NCI-H146 treated with DMSO at 0.1 percent for 48 hours (cell line): ENCODE measurements around the gene TAF1B.
"Not testable (repeated sequence)": the region's sequence is repeated elsewhere in the genome, so short reads cannot be mapped to it uniquely, and the experiment has no call there.

ENCODE experiments used
- DNase-seq: peaks from one replicate; lab custom pipeline; 2025; ENCODE audit not compliant: unreplicated experiment; lab: John Stamatoyannopoulos, UW

Gene TAF1B

DNA sequence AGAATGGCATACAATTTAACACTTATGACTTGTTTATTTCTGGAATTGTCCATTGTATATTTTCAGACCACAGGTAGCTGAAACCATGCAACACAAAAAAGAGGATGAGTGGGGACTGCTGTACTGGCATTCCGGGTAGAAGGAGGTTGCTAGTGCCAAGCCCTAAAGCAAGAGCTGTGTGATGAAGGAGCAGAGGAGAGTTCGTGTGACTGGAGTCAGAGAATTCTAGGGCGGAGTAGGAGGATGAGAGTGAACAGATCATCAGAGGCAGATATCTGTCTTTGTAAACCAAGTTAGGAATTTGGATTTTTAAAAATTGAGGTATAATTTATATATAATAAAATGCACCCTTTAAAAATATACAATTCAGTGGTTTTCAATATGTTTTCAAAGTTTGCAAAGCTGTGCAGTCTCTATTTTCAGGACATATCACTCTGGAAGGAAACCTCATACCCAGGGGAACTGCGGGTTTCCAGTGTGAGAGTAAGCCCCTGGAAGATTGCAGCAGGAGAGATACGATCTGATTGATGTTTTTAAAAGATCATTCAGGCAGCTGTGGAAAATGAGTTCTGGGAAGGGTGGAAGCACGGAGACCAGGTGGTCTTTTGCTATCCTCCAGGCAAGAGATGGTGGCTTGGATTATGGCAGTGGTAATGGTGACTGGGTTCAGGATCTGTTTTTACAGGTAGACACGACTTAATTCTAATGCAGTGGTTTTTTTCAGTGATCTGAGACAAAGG is 36.4 kb downstream of the TAF1B start:
- no peak for DNase-seq

DNA sequence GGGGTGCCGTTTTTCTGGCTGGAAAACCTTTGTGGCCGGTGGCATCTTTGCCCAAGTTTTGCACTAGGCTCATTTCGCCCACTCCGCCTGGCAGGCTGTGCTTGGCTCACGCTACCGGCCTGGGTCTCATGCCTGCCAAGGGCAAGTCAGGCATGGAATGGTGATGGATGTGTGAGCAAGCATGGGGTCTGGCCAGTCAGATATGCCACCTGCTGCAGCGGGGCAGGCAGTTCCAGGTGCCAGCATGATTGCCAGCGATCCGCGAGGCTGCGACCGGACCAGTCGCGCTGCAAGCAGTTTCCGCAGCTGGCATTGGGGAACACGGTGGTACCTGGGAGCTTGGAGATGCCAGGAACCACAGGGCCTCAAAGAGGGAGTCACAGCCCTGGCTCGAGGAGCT is 40.6 kb downstream of the TAF1B start:
- no peak for DNase-seq

DNA sequence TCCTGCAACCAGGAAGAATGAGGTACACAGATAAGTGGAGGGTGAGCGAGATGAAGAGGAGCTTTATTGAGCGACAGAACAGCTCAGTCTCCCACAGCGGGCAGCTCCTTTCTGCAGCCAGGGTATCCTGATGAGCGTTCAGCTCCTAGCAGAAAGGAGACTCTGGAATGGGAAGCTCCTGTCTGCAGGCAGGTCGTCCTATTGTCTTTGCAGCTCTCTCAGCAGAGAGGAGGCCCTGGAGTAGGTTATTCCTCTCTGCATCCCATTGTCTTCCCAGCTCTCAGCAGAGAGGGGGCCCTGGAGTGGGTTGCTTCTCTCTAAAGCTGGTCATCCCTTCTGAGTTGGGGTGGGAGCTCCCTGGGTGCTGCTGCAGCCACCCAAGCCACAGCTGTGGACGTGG is 41.2 kb downstream of the TAF1B start:
- no peak for DNase-seq

DNA sequence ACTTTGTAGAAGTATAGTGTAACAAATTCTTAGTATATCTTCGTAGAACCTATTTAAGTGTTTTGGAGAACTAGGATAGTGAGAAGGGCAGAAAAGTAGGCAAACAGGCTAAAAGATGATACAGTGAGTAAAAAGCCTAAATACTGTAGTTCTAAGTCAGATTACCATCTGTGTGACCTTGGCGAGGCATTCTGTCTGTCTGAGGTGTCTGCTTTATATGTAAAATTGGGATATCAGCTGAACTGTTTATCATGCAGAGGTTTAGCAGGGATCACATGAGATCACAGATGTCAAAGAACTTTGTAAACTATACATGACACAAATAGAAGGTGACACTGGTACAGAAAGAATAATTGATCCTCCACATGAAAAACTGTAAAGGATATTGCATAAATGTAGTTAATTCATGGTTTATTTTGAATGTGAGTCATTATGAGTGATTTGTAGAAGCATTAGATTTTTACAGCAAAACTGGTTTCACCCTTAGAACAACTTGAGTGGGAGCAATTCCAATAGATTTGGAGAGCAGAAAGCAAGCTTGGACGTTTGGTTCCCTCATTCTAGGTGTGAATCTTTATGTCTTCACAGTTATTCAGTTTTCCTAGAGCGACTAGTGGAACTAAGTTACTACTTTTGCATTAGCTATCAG is 41.9 kb downstream of the TAF1B start:
- DNase-seq = no peak

DNA sequence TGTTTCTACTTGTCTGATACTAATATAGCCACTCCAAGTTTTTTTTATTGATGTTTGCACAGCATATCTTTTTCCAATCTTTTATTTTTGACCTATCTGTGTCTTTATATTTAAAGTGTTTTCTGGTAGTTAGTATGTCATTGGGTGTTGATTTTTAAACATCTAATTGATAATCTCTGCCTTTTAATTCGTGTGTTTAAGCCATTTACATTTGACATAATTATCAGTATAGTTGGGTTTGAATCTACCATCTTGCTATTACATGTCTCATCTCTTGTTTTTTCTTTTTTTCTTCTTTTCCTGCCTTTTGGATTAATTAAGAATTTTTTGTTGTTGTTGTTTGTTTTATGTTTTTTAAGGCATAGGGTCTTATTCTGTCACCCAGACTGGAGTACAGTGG is 44.2 kb downstream of the TAF1B start:
- DNase-seq = no peak

DNA sequence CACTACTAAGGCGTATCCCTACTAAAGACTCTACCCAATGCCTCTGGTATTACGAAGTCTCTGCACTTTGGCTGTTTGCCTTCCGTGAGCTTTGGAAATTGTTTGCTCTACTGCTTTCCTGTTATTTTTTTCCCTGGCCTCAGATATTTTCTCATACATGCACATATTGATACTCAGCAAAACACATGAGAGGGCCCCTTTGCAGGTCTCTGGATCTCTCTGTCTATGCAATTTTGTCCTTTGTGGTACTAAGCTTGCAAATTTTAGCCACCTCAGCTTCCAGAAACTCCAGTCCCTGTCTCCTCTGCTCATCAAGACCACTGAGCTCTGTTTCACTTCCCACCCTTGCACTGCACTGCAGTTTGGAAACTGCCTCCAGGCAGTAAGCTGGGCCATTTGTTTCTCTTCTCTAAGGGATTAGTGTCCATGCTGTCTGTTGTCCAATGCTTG is 46.6 kb downstream of the TAF1B start:
- no peak for DNase-seq

DNA sequence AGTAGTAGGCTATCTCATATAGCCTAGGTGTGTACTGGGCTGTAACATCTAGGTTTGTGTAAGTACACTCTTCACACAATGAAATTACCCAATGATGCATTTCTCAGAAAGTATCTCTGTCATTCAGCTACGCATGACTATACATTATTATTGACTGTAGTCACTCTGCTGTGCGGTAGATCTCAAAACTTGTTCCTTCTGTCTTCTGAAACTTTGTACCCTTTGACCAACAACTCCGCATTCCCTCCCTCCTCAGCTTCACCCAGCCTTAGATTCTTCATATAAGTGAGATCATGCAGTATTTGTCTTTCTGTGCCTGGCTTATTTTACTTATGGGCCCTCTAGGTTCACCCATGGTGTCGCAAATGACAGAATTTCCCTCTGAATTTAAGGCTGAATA is 49.0 kb downstream of the TAF1B start:
- DNase-seq = no peak

DNA sequence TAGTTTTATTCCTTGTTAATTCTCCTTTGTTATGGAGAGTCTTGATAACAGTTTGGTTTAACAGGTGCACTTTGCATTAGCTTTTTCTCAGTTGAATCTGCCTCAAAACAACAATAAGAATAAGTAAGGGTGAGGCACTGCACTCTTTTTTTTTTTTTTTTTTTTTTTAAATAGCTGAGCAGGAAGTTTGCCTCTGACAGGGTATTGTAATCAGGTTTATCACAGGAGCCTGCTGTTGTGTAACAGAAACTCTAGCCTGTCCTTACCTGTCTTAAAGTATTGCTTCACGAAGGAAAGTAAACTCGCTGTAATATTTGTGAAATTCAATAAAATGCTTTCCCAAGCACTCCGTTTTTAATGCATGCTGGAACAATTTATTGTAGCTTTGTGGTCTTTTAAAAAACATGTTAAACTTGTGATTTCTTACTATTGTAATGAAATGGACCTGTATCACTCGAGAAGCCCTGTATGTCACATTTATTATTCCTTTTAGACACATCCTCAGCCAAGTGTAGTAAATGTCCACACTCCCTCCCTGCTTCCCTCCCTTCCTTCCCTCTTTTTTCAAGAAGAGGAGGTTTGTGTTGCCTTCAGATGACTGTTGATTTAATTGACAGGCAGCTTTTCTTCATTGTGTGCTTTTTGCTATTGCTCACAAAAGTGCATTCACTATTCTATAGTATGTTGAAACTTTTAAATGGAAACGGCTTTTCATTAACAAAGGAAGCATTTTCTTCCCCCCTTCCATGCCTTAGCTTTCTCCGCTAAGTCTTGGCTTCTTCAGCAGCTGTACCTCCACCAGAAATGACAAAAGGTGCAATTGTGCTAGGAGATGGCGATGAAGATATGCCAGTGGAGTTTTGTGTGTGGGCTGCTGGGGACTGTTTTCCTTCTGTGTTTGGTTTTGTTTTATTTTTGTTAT is 52.7 kb downstream of the TAF1B start:
- DNase-seq = no peak

DNA sequence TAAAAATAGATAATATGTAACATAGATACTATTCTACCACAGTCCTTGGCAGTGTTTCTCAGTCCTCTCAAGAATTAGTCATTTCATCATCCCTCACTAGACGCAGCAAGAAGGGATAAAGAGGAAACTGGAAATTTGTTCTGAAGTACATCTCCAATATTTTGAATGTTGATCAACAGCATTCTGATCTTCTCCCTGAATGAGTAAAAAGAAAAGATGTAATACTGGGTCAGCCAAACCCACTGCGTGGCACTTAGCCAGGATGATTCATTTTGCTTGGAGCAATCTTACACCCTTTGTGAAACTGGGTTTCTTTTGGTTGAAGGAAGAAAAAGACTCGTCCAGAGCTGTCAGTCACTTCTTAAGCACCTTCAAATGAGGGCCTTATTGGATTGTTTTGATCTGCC is 54.1 kb downstream of the TAF1B start:
- DNase-seq = no peak

DNA sequence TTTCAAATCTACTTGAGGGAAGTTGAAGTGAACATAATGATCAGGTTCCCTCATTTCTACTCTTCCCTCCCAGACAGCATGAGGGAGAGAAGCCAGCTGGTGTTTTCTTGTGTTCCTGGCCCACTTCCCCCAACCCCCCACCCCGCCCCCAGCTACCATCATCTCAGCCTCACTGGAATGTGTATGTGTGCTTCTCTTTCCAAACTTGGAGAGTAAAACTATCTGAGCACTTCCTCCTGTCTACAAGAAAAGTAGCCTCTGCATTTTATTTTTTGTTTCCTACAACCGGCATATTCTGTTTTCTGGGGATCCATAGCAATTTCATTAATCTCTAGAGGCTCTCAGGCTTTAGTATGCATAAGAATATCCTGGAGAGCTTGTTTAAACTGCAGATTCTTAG is 54.6 kb downstream of the TAF1B start:
- DNase-seq = no peak

DNA sequence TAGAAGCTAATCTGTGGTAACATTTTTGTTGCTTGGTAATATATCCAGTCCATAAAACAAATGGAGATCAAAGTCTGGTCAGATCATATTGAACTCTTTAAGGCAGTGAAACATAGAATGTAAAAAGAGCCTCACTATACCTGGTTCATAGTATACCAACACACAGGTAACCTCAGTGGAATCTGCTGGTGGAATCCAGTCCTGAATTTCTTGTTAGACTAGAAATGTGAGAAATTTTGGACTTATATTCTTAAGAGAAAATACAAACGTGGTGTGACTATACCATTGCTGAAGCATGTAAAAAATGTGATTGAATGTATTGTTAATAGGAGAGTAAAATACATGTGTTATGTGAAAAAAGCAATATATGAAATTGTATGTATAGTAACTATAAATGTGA is 62.1 kb downstream of the TAF1B start:
- no peak for DNase-seq

DNA sequence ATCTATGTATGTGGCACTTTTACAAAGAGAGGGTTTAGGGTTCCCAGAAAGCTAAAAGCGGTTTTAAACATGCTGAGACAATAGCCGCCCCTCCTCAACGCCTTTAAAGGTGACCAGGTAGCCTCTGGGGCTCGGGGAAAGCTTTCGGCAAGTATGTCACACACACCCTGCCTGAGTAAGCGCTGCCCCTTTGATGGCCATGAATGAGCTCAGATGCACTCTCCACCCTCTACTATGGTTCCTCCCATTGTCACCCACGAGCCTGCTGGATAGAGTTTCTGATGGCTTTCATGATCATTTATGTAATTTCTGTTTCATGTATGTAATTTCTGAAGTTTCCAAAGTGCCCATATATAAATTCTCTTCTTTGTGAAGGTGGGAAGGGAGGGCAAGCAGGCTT is 64.1 kb downstream of the TAF1B start:
- no peak for DNase-seq

DNA sequence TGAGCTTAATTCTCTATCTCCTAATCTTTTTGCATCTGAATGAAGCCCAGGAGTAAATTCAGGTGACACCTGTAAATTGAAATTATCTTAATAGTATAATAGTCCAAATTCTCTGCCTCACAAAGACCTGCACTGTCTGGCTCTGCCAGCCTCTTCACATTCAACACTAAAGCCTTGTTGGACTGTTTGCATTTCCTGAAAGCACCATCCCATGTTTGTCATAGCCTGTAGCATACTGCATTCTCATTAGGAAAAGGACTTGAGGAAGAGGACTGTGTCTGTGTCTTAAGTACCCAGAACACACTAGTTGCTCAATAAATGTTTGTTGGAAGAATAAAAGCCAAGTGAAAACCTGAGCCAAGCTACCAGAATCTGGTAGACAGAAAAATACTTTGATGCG is 65.4 kb downstream of the TAF1B start:
- no peak for DNase-seq

DNA sequence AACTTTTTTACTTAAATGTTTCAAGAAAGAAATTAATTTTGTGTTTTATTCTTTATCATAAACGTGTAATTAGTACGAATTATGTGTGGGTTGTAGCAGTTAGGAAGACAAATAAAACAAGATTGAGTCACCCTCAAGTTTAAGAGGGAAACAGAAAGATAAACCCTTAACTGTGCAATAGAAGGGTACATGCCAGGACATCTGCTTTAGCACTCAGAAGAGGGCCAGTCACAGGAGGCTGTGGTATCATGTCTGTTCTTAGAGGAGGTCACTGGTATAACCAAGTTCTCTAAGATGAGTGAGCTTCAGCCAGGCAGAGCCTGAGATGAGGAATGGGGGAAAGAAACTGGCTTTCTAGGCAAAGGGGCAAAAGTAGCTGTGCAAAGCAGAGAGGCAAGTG is 65.8 kb downstream of the TAF1B start:
- no peak for DNase-seq

DNA sequence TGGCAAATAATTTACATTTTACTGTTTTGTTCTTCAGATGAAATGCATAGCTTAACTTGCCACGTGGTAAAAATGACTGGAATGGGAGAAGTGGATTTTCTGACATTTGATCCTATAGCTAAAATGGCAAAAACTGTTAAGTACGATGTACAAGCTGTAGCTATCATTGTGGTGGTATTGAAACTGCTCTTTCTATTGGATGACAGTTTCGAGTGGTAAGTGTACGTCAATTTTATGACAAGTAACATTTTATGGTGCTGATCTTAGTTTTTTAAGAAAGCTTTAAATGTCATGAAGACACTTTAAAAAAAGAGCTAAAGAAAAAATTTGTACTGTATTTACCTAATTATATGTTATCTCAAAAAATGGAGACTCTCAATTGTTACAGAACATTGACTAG is 67.4 kb downstream of the TAF1B start:
- no peak for DNase-seq

DNA sequence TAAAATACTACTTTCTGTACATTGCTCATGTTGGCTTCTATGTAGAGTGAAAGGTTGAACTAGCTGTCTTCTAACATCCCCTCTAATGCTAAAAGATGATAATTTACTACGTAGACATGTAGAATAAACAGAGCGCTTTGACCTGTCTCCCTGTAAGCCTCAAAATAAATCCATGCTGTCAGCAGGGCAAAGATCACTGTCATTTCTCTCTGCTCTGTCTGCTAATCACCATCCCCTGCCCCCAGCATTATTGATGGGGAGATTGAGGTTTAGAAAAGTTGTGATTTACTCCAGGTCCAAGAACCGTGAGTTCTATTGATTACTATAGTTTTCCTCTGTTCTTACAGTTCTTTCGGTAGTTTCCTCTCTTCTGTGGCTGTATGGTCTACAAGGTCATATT is 69.2 kb downstream of the TAF1B start:
- DNase-seq = no peak

DNA sequence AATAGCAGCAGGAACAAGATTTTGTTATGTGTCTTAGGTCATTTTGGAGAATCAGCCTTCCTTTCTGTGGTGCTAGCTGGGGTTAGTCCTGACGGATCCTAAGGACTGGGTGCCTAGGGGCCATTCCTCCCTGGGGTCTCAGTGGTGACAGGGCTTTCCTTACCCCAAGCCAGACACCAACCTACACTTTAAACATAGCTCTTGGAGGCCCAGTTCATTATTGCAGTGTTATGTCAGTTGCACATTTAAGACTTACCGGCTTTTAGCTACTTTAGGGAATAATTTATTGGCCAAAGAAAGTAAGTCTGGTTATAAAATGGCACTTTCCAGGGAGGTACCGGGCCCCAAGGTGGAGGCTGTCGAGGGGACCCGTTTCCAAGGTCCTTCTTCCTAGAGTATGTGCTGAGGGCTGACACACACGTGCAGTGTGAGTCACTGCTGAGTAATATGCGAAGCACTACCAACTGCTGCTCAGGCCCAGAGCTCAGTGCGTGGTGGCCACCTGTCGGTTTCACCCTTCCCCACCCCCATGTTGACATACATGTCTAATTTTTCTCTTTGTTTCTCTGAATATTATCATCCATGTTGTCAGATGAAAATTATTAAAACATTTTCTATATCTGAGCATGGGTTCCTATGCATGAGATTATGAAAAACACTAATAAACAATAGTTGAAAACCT is 71.3 kb downstream of the TAF1B start:
- DNase-seq = no peak

DNA sequence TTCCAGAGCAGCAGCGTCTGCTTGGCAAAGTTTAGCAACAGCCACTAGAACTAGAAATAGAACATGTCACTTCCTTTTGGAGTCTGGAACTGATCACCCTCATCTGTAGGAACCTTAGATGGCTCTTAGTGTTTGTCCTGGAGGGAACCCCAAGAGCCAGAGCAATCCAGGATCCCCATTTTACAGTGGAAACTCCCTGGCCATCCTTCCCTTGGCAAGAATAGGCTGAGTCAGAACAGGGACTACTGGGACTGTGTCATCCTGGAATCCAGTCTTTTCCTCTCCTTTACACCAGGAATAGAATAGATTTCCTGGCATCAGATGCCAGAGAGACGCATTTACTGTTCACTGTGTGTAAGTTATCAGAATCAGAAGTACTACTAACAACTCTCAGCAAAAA is 75.0 kb downstream of the TAF1B start:
- no peak for DNase-seq

DNA sequence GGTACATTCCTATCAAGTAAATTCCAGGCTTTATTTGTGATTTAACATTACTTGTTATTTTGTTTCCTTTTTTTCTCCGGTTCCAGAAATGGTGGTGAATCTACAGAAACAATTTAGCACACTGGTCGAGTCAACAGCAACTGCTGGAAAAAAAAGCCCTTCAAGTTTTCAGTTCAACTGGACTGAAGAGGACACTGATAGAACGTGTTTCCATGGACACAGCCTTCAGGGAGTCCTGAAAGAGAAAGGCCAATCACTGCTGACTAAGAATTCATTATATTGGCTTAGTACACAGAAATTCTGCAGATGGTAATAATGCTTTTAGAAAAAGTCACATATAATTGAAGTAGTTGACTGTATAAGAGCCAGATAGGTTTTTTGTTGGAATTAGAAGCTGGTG is 76.2 kb downstream of the TAF1B start:
- DNase-seq = no peak

DNA sequence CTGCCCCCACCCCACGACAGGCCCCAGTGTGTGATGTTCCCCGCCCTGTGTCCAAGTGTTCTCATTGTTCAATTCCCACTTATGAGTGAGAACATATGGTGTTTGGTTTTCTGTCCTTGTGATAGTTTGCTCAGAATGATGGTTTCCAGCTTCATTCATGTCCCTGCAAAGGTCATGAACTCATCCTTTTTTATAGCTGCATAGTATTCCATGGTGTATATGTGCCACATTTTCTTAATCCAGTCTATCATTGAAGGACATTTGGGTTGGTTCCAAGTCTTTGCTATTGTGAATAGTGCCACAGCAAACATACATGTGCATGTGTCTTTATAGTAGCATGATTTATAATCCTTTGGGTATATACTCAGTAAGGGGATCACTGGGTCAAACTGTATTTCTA is 83.7 kb downstream of the TAF1B start:
- DNase-seq = not testable (repeated sequence)

DNA sequence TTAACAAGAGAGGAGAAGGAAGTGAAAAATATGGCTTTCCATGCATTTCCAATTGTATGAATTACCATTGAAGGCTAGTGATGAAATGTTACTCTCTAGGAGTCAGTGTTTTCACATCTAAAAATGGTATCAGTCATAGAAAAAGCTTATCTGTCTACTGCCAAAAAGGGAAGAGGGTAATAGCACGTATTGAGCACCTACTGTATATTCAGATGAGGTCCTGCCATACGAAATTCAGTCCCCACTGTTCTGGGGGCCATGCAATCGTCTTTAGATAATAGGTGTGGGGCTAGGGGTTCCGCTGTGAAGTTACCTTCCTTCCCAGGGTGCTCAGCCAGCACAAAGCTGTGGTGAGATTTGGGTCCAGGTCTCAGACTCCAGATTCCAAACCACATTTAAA is 94.0 kb downstream of the TAF1B start:
- no peak for DNase-seq
